Measurements from ENCODE around the gene ADCYAP1R1. TPM values are rescaled to one million over a fixed set of nuclear protein-coding genes. Genes with fewer than 3 reads are reported as not detected.

ADCYAP1R1 gene
- total RNA-seq, 2 experiments from 2014 or later: not detected

DNA sequence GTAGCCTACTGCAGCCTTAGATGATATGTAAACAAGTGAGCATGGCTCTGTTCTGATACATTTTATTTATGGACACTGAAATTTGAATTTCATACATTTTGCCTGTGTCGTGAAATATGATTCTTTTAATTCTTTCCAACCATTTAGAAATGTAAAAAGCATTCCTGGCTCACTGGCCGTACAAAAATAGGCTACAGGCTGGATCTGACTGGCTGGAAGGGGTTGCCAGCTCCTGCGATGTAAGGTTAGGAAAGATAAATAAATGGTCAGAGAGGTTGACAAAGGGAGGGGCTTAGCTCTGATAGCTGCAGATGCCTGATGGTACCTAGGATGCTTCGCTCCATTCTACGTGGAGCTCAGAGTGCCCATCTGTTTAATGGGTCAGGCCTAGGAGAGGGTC is 3.4 kb downstream of the ADCYAP1R1 start:
- no peak for TF ChIP-seq EZH2phosphoT487 (IDR thresholded peaks at IDR 0.05; ENCODE audit: borderline replicate concordance, low read depth, low read length)
- TF ChIP-seq, protein P1, sequence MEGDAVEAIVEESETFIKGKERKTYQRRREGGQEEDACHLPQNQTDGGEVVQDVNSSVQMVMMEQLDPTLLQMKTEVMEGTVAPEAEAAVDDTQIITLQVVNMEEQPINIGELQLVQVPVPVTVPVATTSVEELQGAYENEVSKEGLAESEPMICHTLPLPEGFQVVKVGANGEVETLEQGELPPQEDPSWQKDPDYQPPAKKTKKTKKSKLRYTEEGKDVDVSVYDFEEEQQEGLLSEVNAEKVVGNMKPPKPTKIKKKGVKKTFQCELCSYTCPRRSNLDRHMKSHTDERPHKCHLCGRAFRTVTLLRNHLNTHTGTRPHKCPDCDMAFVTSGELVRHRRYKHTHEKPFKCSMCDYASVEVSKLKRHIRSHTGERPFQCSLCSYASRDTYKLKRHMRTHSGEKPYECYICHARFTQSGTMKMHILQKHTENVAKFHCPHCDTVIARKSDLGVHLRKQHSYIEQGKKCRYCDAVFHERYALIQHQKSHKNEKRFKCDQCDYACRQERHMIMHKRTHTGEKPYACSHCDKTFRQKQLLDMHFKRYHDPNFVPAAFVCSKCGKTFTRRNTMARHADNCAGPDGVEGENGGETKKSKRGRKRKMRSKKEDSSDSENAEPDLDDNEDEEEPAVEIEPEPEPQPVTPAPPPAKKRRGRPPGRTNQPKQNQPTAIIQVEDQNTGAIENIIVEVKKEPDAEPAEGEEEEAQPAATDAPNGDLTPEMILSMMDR (conservative IDR thresholded peaks at IDR 0.05; ENCODE audit: low read length): no peak
- Histone ChIP-seq H3K79me2 (ENCODE audit: insufficient read depth, low read depth, low read length) (no peaks in the 10 kb centered on the region), H3K36me3 (ENCODE audit: insufficient read depth, low read length) (no peaks in the 10 kb centered on the region), H3K9me3 (ENCODE audit: low read length) (no peaks in the 10 kb centered on the region), H3K9me2 (ENCODE audit: insufficient read depth, low read length) (no peaks in the 10 kb centered on the region), H3K4me1 (ENCODE audit: insufficient read depth, low read length, poor library complexity, severe bottlenecking) (no peaks in the 10 kb centered on the region), H3K4me2 (ENCODE audit: low read length) (no peak overlapping the region), H3K4me3 (ENCODE audit: low read depth, low read length, poor library complexity, severe bottlenecking) (no peak overlapping the region), H3K27ac (ENCODE audit: low read depth, low read length, poor library complexity, severe bottlenecking) (no peak overlapping the region), H4K20me1 (ENCODE audit: insufficient read depth, low read length) (no peaks in the 10 kb centered on the region), H2AFZ (ENCODE audit: low read length) (no peak overlapping the region)
- BruUV-seq (replicated peaks): no TSS peak
- DNase-seq (ENCODE audit: low spot score): no peak
- ChIA-PET CTCF (ENCODE audit: unreplicated experiment) (no interaction called here), POLR2A (no interaction called here)
- intact Hi-C loops (cut with micrococcal nuclease; ENCODE audit: unreplicated experiment): no loop called here

DNA sequence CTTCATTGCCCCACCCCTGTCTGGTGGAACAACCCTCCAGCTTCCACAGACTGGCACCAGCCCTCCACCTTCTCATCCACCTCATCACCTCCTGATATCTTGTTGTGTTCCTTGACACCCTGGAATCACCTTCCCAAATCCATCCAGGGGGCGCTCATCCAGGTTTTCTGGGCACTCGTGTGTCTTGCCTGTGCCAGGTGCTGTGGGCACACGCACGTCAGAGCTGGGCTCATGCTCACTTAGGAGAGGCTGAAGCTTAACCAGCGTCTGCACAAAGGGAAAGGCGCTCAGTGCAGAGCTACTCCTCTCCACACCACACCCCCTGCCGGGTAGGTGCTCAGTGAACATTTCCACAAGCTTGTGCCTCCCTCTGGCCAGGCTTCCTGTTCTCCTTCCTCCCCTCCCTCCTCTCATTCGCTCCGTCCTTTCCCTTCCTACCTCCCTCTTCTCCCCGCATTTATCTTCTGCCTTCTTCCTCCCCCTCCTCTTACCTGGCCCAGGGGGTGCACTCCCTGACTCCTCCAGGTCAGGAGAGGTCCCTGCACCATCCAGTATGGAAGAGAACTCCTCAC is 4.8 kb downstream of the ADCYAP1R1 start:
- intact Hi-C loops (cut with micrococcal nuclease; ENCODE audit: unreplicated experiment): no loop called here
- TF ChIP-seq, protein P1 (conservative IDR thresholded peaks at IDR 0.05; ENCODE audit: low read length): no peak
- no peak for TF ChIP-seq EZH2phosphoT487 (IDR thresholded peaks at IDR 0.05; ENCODE audit: borderline replicate concordance, low read depth, low read length)
- Histone ChIP-seq H3K4me1 (ENCODE audit: insufficient read depth, low read length, poor library complexity, severe bottlenecking) (no peaks in the 10 kb centered on the region), H3K9me2 (ENCODE audit: insufficient read depth, low read length) (no peaks in the 10 kb centered on the region), H3K27ac (ENCODE audit: low read depth, low read length, poor library complexity, severe bottlenecking) (no peak overlapping the region), H2AFZ (ENCODE audit: low read length) (no peak overlapping the region), H3K79me2 (ENCODE audit: insufficient read depth, low read depth, low read length) (no peaks in the 10 kb centered on the region), H3K36me3 (ENCODE audit: insufficient read depth, low read length) (no peaks in the 10 kb centered on the region), H3K9me3 (ENCODE audit: low read length) (no peaks in the 10 kb centered on the region), H4K20me1 (ENCODE audit: insufficient read depth, low read length) (no peaks in the 10 kb centered on the region), H3K4me2 (ENCODE audit: low read length) (no peak overlapping the region), H3K4me3 (ENCODE audit: low read depth, low read length, poor library complexity, severe bottlenecking) (no peak overlapping the region)
- no peak for DNase-seq (ENCODE audit: low spot score)
- no TSS peak for BruUV-seq (replicated peaks)
- POLR2A ChIA-PET: no interaction called here
- CTCF ChIA-PET (ENCODE audit: unreplicated experiment): no interaction called here

DNA sequence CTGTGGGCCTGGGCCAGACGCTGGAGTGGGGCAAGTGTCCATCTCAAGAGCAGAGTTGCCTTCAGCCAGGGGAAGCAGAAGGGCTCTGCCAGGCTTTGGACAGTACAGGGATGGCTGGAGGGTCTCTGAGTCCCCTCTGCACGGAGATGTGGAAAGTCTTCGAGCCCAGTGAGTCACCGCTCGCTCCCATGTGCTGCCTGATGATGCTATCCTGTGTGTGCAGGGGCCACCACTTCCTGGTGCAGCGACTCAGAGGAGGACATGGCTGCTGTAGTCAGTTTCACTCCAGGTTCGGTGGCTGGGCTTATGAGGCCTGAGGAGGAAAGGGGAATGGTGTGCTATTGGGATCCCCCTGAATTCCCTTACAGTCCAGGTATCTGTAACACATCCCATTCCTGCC is 6.0 kb downstream of the ADCYAP1R1 start:
- Histone ChIP-seq H3K4me1 (ENCODE audit: insufficient read depth, low read length, poor library complexity, severe bottlenecking) (no peaks in the 10 kb centered on the region), H2AFZ (ENCODE audit: low read length) (no peak overlapping the region), H3K9me3 (ENCODE audit: low read length) (no peaks in the 10 kb centered on the region), H4K20me1 (ENCODE audit: insufficient read depth, low read length) (no peaks in the 10 kb centered on the region), H3K9me2 (ENCODE audit: insufficient read depth, low read length) (no peaks in the 10 kb centered on the region), H3K79me2 (ENCODE audit: insufficient read depth, low read depth, low read length) (no peaks in the 10 kb centered on the region), H3K27ac (ENCODE audit: low read depth, low read length, poor library complexity, severe bottlenecking) (no peak overlapping the region), H3K36me3 (ENCODE audit: insufficient read depth, low read length) (no peaks in the 10 kb centered on the region), H3K4me2 (ENCODE audit: low read length) (no peak overlapping the region), H3K4me3 (ENCODE audit: low read depth, low read length, poor library complexity, severe bottlenecking) (no peak overlapping the region)
- POLR2A ChIA-PET: no interaction called here
- DNase-seq (ENCODE audit: low spot score): no peak
- no peak for TF ChIP-seq EZH2phosphoT487 (IDR thresholded peaks at IDR 0.05; ENCODE audit: borderline replicate concordance, low read depth, low read length)
- TF ChIP-seq, protein P1 (conservative IDR thresholded peaks at IDR 0.05; ENCODE audit: low read length): no peak
- BruUV-seq (replicated peaks): no TSS peak
- intact Hi-C loops (cut with micrococcal nuclease; ENCODE audit: unreplicated experiment): no loop called here
- CTCF ChIA-PET (ENCODE audit: unreplicated experiment): no interaction called here

Measured in OCI-LY7 (cell line).